Vagina (tissue), 2 donors: ENCODE measurements around the gene EIF4E.

Experiments used
- POLR2A ChIP-seq, 2 donors: fragments of 450-650 bp; IDR thresholded peaks; one replicate each; pipeline ENCODE4 v1.6.1; 2017; ENCODE audit warnings: antibody characterized with exemption in 2 of 2, mild to moderate bottlenecking in 2 of 2, moderate library complexity in 2 of 2
- POLR2AphosphoS5 ChIP-seq, 2 donors: sonication (generic); formaldehyde crosslinking; IDR thresholded peaks; one replicate each; pipeline ENCODE4 v1.9.0; 2017; ENCODE audit warnings: antibody characterized with exemption in 2 of 2, mild to moderate bottlenecking in 2 of 2, low read depth in 1 of 2; ENCODE audit not compliant: insufficient read depth in 1 of 2
- TF ChIP-seq, protein P1 (sequence below), 3 experiments: fragments of 450-650 bp in 2 of 3; fragments of 200-600 bp in 1 of 3; sonication (generic) in 1 of 3; IDR thresholded peaks; one replicate each; pipeline ENCODE4 v1.5.1; 2017 to 2019; ENCODE audit warnings: antibody characterized with exemption in 3 of 3, mild to moderate bottlenecking in 2 of 3, moderate library complexity in 2 of 3

DNA sequence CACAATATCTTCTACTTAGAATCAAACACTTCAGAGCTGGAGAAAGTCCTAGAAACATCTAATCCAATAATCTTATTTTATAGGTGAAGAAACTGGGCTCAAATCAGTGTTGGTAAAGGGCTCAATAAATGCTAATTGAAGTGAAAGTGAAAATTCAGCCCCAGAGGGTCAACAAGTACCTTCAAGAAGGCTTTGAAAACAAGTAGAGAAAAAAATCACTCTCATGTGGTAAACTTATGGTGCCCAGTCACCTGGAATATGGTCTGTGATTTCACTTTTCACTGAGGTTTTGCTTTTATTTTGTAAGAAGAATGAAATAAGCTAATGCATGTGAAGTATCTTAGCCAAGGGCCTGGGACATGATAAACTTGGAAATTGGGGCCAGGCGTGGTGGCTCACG, 29.1 kb upstream of the EIF4E start:
- TF ChIP-seq, protein P1, sequence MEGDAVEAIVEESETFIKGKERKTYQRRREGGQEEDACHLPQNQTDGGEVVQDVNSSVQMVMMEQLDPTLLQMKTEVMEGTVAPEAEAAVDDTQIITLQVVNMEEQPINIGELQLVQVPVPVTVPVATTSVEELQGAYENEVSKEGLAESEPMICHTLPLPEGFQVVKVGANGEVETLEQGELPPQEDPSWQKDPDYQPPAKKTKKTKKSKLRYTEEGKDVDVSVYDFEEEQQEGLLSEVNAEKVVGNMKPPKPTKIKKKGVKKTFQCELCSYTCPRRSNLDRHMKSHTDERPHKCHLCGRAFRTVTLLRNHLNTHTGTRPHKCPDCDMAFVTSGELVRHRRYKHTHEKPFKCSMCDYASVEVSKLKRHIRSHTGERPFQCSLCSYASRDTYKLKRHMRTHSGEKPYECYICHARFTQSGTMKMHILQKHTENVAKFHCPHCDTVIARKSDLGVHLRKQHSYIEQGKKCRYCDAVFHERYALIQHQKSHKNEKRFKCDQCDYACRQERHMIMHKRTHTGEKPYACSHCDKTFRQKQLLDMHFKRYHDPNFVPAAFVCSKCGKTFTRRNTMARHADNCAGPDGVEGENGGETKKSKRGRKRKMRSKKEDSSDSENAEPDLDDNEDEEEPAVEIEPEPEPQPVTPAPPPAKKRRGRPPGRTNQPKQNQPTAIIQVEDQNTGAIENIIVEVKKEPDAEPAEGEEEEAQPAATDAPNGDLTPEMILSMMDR (IDR thresholded peaks at IDR 0.05), result no peak
- TF ChIP-seq POLR2A (IDR thresholded peaks at IDR 0.05) (no peak), POLR2AphosphoS5 (IDR thresholded peaks at IDR 0.05; ENCODE audit: insufficient read depth in 1 of 2, low read depth in 1 of 2) (no peak)
